ENCODE results near the gene HMGB4. TPM values are rescaled to one million over a fixed set of nuclear protein-coding genes. Genes with fewer than 3 reads are reported as not detected.

The HMGB4 gene, protein sequence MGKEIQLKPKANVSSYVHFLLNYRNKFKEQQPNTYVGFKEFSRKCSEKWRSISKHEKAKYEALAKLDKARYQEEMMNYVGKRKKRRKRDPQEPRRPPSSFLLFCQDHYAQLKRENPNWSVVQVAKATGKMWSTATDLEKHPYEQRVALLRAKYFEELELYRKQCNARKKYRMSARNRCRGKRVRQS
- total RNA-seq = not detected

DNA sequence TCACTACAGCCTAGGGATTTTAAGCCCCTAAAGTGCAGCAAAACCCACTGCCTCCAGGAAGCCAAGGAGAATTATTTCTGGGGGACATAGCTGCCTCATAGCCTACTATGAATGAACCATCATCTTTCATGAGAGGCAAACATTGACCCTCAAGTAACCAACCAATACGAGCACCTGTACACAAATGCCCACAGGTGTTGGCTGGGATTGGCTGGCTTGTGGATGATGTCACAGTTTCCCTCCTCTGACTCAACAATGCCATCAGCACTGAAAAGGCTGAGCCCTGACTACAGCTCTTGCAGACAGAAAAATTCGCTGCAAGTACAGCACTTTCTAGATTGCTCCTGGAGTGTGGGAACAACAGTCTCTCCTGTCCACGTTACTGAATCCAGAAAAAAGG, at the start of gene HMGB4:
HMGB4 (plus strand) TSS at position 301 of the 400 bp plus-strand sequence. CDS start 113 bp downstream, outside the sequence.
- no peak for DNase-seq (ENCODE audit: low spot score)
- ATAC-seq = no peak
- intact Hi-C loops (cut with DNase I) = no loop called here

DNA sequence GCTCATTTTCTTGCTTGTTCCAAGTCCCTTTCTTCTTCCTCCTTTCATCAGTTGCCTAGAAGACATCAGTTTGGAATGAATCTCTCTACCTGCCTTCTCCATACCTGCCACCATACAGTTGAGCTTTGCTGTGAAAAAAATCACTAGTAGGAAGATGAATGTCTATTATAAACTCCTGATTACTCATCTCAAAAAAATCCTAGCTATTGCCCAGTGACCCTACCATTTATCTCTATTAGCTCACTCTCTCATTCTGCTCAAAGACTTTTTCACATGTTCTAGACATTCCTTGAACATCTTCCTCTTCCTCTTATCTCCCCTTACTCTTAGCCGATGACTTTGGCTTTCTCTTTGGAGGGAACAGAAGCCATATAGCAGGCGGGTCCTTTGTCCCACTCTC, 49.7 kb upstream of the HMGB4 start:
- intact Hi-C loops (cut with DNase I) = no loop called here
- no peak for ATAC-seq
- DNase-seq (ENCODE audit: low spot score) = no peak

DNA sequence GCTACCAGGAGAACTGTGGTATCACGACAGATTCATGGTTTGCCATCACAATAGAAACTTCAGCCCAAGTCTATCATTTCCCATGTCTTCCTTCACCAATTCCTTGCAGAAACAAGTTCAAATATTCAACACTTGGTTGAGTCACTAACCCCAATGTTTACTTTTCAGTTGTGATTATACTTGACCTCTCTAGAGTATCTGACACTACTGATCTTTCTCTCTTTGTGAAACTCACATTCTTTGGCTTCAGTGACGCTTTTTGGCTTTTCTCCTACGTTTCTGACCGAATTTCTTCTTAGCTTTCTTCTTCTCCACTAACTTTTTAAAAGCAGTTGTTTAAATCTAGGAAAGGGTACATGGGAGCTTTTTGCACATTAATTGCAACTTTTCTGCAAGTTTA, 48.8 kb upstream of the HMGB4 start:
- DNase-seq (ENCODE audit: low spot score) (no peak), ATAC-seq (peak; percentile 62)

DNA sequence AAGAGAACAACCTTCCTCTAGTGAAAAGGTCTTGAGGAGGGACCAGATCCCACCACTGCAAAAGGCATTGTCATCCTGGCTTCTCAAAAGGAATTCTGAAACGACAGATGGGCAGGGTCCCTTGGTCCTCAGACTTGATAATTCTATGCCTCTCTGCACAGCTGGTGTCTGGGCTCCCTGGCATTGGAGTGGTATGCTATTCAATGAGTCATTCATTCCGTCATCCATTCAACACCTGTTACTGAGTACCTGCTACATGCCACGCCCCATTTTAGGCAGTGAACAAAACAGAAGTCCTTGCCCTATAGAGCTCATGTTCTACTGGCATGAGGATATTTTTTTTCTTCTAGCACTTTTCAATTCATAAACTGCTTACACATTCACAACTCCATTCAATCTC, 45.8 kb upstream of the HMGB4 start:
- intact Hi-C loops (cut with DNase I) = no loop called here
- no peak for ATAC-seq
- no peak for DNase-seq (ENCODE audit: low spot score)

More for the DNA sequence above, 48.8 kb upstream of the HMGB4 start:
- intact Hi-C loops (cut with DNase I) = no loop called here

DNA sequence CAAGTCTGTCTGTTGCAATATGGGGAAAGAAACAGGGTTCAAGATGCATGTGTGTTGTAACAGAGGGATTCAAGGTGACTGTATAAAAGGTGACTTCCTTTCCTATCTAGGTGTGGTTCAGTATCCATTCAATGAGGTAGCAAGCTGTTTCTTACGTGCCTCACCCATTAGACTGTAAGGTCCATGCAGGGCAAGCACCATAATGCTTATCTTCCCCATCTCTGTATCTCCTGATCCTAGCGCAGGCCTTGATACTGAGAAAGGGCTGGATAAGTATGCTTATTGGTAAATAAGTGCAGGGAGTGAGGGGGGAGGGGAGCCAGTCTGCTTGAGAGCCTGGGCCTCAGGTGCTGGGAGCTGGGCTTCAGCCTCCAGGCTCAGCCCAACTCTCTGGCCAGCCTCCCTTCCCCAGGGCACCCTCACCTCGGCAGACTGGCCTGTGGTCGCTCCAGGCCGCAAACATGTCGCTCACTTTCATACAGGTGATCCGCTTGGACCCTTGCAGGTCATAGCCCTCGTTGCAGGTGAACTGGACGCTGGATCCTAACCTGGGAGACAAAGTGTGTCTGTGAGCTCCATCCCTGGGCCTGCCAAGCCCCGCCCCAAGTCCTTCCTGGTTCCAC, 44.5 kb upstream of the HMGB4 start:
- intact Hi-C loops (cut with DNase I) = no loop called here
- DNase-seq (ENCODE audit: low spot score) = no peak
- no peak for ATAC-seq

DNA sequence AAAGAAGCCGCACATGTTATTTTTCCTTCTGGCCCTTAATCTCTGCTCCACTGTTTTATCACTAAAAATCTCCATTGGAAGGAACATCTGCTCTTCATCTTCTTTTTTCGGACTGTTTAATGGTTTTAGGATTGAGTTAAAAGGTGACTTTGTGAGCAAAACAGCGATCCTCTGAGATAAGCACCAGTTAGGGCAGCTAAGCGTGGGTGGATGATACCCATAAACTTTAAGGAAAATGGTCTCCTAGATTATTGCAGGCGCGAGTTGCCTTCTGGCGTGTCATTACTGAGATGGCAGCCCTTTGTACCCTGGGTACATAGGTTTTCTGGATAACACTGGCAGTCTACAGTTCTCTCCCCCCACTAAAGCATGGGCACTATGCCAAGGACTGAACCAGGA, 44.0 kb upstream of the HMGB4 start:
- intact Hi-C loops (cut with DNase I) = no loop called here
- DNase-seq (ENCODE audit: low spot score) (no peak), ATAC-seq (no peak)

DNA sequence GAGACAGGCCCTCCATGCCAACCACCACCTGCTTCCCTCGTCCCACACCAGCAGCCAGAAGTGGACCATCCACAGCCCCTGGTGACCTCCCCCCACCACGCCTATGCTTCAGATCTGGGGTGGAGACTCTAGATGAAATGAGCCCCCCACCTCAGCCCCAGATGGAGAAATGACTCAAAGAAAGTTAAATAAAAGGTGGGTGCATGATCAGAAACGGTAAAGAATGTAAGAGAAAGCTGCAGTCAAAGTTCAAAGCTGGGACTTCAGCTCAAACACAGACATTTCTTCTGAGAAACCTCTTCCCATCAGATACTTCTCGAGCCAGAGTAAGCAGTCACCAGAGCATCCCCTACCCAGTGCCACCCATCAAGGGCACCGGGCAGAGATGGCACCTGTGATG, 43.1 kb upstream of the HMGB4 start:
- ATAC-seq (no peak), DNase-seq (ENCODE audit: low spot score) (no peak)
- intact Hi-C loops (cut with DNase I) = no loop called here

DNA sequence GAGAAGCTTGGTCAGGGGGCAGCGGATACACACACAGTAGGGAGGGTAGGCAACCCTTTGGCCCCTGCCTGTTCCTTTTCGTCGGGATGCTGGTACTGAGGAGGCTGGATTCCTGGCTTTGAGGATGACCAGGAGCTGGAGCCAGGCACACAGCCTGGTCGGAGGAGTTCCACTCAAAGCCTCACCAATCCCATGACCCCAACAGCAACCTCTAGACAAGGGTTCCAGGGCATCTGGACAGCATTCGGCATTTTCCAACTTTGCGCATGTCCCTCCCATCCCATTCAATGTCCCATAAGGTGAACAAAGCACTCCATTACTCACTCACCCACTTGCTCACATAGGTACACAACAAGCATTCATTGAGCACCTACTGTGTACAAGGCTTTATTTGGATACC, 42.6 kb upstream of the HMGB4 start:
- no peak for DNase-seq (ENCODE audit: low spot score)
- intact Hi-C loops (cut with DNase I) = no loop called here
- ATAC-seq = no peak

DNA sequence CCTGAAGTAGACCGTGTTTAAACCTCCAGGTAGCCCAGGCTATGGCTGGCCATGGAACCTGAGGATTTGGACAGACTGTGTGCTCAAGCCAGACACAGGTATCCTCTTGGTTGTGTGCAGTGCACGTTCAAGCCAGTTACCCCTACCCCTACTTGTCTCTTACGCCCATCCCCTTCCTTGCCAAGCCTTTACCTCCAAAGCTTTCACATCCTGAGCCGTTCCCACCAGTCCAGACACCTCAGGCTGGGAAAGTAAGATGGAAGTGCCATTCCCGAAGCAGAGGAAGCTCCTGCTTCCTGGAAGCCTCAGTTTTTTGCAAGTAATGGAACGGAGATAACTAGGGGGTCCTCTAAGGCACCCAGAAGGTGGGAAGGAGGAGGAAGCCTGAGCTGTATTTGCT, 41.5 kb upstream of the HMGB4 start:
- intact Hi-C loops (cut with DNase I) = no loop called here
- no peak for ATAC-seq
- DNase-seq (ENCODE audit: low spot score) = no peak

DNA sequence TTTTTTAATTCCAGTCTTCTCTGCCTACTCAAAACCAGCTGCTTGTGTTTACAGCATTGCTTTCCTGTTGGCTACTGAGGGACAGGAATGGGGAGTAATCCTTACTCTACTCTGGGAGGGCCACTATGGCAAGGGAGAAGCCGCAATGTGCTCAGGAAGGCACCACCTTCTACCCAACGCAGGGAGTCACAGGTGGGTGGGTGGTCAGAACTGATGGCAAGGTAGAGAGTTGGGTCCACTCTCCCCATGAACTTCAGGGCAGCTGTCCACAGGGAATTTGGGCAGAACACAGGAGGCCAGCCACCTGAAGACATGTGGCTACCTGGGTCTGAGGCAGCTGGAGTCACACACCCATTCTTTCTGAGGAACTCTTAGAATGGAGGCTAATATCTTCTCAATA, 40.5 kb upstream of the HMGB4 start:
- intact Hi-C loops (cut with DNase I) = no loop called here
- DNase-seq (ENCODE audit: low spot score) = no peak
- ATAC-seq = no peak

DNA sequence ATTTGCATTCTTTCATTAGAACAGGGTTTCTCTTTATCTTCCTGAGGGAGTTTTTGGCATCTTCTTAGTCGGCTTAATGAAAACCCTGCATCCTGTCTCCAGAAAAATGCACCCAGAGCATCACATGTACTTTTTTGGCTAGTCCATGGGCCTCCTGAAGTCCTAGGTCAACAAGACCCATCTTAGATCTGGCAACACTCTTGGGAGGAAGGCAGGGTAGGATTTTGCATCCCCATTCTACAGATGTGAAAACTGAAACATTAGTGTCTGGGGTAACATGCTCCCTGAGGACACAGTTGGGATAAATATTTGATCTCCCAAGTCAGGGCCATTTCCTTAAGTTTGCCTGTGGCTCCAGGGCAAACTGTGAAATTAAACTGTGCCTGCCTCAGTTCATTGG, 40.0 kb upstream of the HMGB4 start:
- intact Hi-C loops (cut with DNase I) = no loop called here
- ATAC-seq (no peak), DNase-seq (ENCODE audit: low spot score) (no peak)

DNA sequence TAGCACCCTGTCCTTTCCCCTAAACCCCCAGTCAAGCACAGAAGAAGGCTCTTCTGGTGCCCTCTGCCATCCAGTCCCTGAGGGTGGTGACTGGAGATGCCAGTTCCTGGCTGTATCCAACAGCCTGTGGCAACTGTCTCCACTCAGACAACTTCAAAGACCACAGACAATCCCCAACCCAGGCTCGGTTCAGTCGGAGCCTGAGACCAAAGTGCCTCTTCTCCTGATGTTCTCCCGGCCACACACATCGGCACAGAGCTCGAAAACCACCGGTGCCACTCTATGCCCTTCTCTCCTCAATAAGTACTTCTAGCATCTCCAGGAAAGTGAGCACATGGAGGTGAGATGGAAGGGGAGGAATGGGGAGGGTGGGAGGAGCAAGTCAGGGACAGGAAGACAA, 39.6 kb upstream of the HMGB4 start:
- intact Hi-C loops (cut with DNase I) = no loop called here
- no peak for ATAC-seq
- DNase-seq (ENCODE audit: low spot score) = no peak

DNA sequence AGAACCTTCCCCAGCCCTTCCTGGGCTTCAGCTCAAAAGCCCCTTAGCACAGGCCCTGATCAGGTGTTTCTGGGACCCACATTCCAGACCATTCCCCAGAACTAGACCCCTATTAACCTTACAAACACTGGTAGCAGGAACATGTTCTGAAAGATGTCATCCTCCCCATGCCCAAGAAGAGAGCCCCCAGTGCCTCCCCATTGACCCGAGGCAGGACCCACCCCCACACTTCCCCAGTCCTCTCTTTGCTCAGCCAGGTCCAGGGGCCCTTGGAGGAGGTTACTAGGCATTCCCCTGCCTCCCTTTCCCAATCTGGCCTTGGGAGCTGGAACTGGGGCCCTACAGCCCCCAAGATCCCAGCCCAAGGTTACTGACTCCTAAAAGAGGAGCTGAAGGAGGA, 38.9 kb upstream of the HMGB4 start:
- no peak for DNase-seq (ENCODE audit: low spot score)
- ATAC-seq = no peak
- intact Hi-C loops (cut with DNase I) = no loop called here

DNA sequence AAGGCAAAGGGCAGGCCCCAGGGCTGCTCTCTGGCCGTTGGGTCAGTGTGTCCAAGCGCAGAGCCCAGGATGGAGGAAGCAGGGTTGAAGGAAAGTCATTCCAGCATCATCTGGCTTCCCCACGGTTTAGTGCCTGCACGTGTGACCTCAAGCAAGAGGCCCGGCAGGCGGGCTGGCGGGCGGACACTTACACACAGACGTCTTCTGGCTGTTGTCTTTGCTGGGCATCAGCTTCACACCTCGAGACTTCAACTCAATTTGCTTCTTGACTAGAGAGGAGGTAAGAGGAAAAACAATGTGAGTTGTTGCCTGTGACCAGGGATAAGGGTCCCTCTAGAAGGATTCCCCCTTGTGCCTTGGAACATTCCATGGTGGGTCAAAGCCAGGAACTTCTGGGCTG, 38.4 kb upstream of the HMGB4 start:
- intact Hi-C loops (cut with DNase I) = no loop called here
- DNase-seq (ENCODE audit: low spot score) (no peak), ATAC-seq (peak; percentile 46)

DNA sequence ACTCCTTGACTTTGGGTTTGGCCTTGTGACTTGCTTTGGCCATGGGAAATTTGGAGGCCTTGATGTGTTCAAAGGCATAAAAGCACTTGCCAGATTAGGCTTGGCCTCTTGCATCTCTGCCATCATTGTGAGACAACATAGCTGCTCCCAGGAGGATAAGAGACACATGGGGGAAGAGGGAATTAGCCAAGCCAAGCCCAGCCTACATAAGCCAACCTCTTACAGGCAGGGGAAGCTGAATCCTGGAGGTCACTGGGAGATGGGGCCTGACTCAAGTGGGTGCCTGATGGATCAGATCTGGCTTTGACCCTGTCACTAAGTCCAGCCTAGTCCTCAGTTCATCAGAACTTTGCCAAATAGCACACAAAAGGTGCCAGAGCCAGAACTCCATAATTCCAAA, 37.6 kb upstream of the HMGB4 start:
- ATAC-seq (no peak), DNase-seq (ENCODE audit: low spot score) (no peak)
- intact Hi-C loops (cut with DNase I) = no loop called here

DNA sequence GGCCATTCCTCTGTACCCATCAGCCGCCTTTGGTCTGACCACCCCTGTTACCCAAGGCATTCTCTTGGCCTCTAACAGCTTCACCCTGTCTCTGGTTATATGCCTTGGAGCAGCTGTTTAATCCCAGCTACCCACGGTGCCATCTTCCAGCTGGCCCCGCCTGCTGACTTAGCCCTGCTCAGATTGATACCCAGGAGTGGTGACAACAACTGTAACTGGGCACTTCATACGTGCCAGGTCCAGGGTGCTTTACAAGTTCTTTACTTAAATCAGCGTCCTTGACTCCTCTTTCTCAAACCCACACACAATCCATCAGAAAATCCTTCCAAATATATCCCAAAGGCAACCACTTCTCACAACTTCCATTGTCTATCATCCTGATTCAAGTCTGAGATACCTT, 37.2 kb upstream of the HMGB4 start:
- DNase-seq (ENCODE audit: low spot score) = no peak
- intact Hi-C loops (cut with DNase I) = no loop called here
- no peak for ATAC-seq

DNA sequence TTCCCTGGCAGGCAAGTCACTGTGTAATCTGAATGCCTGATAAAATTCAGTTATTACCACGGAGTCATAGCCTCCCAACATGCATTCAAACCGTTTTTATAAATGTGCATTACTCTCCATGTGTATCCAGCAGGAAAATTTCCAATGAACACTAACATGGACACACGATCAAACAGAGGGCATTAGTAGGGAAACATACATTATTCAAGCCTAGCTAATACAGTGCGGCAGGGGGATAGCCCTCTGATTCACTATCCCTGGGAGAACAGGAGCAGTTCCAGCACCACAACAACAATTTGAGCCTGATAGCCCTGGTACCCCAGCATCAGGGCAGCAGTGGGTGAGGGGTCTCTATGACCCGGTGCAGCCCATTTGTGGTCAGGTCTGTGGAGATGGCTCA, 35.8 kb upstream of the HMGB4 start:
- ATAC-seq = no peak
- intact Hi-C loops (cut with DNase I) = no loop called here
- DNase-seq (ENCODE audit: low spot score) = no peak

DNA sequence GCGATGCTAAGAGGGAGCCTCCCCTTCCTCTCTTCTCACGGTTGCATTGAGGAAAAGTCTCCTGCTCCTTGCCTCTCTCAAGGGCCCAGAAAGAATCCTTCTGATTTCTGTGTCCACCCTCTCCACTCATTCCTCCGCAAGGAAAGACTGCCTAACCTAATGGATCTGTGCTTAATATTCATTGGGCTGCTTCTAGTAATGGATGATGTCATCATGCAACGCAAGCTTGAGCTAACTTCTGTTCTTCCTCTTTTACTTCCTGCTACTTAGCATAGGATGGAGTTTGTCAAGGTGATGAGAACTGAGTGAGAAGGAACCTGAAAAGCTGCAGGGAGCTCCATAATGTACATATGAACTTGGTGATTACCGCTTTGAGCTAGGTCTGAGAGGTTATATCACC, 35.2 kb upstream of the HMGB4 start:
- DNase-seq (ENCODE audit: low spot score) = no peak
- intact Hi-C loops (cut with DNase I) = no loop called here
- ATAC-seq = no peak

DNA sequence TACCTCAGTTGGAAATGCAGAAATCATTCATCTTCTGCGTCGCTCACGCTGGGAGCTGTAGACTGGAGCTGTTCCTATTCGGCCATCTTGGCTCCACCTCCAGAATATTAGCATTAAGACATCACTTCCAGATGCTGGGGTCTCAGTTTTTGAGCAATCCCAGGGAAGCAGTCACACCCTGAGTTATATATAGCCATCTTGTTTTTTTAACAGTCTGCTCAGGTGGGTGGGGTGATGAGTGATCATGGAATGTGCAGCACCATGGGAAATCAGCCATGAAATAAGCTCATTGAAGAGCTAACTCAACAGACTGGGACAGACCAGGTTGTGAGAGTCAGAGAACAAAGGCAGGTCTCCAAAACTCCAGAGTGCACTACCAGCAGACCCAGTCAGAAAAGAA, 27.0 kb upstream of the HMGB4 start:
- ATAC-seq = no peak
- intact Hi-C loops (cut with DNase I) = no loop called here
- DNase-seq (ENCODE audit: low spot score) = no peak

DNA sequence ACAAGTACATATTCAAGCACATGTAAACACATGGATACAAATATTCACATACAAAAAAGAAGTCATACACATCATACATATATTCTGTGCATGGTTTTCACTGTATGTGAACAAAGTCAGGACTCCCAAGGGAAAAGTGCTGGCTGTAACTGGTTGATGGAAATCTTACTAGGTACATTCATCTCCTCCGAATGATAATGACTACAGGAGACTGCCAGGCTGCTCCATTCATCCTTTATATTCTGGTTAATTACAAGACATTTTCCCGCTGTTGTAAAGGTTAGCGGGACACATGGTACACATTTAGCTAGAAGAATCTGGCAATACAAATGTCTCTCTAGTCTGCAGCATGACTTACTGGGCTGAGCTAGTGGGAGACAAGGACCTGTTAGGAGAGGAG, 26.2 kb upstream of the HMGB4 start:
- no peak for DNase-seq (ENCODE audit: low spot score)
- ATAC-seq = no peak
- intact Hi-C loops (cut with DNase I) = no loop called here

DNA sequence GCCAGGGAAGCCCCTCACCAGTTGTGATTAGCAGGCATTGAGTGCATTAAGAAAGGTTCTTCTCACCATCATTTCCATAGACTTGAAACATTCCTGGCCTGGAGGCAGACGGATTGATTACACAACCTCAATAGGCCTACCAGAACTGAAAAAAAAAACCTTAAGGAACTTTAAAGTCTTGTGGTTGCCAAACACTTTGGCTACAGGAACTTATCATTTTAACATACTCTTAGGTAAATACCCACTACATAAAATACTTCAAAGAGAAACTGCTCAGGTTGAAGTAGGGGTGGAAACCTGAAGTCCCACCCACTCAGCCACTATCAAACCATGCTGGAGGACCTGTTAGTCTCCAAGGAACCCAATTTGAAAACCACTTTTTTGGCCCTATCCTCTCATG, 22.4 kb upstream of the HMGB4 start:
- ATAC-seq = no peak
- no peak for DNase-seq (ENCODE audit: low spot score)
- intact Hi-C loops (cut with DNase I) = no loop called here
